ENCODE measurements around the gene ZNF783.
"Not testable (repeated sequence)": the region's sequence is repeated elsewhere in the genome, so short reads cannot be mapped to it uniquely, and the experiment has no call there.

ZNF783 gene

DNA sequence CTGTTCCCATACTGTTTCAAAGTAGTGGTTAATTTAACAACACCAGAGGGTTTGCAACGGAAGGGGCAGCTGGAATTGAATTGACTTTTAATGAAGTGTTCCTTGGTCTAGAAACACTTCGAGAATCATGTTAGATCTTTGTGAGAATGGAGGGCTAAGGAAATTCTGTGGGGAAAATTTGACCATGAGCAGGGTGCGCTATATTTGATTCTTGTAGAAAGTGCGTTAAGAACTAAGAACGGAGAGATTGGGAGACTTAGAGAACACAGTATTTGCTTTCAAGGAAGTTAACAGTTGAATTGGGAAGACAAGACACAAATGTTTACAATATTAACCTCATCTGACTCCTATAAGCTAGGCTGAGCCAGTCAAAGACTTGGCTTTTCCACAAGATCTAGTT, 21.4 kb upstream of the ZNF783 start:
- no peak for DNase-seq (ENCODE audit: low spot score)

DNA sequence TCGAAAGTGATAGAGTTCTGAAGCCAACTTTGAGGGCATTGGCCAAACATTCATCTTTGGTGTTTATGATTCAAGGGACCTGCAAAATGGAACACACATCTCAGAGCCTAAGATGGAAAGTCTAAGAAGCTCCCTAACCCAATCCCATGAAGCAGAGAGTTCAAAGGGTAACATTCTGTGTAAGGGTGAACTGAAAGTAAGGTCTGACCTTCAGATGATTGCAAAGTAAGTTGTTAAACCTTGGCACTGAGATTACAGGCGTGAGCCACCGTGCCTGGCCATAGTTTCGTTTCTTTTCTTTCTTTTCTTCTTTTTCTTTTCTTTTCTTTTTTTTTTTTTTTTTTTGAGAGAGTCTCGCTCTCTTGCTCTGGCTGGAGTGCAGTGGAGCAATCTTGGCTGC, 20.3 kb upstream of the ZNF783 start:
- no peak for DNase-seq (ENCODE audit: low spot score)

DNA sequence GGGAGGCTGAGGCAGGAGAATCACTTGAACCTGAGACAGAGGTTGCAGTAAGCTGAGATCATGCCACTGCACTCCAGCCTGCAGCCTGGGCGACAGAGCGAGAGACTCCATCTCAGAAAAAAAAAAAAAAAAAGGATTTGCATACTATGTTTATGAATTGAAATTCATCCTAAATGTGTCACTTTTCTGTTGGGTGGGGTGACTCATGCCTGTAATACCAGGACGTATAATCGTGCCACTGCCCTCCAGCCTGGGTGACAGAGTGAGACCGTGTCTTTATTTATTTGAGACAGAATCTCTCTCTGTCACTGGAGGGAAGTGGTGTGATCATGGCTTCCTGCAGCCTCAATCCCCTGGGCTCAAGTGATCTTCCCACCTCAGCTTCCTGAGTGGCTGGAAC, 16.8 kb upstream of the ZNF783 start:
- DNase-seq (ENCODE audit: low spot score), result no peak

DNA sequence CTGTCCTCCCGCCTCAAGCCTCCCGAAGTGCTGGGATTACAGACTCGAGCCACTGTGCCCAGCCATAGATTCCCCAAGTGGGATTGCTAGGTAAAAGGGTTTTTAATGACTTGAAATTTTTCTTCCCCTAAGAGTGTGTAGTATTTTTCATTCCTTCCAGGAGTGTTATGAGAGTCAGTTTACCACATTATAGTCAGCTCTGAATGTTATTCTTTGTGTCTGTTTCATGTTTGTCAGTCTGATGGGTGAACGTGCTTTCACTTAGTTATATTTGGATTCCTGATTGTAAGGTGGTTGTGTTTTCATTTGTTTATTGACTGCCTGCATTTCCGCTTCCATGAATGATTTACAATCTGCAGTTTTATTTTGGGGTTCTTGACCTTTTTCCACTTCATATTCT, 16.3 kb upstream of the ZNF783 start:
- DNase-seq (ENCODE audit: low spot score), result no peak

DNA sequence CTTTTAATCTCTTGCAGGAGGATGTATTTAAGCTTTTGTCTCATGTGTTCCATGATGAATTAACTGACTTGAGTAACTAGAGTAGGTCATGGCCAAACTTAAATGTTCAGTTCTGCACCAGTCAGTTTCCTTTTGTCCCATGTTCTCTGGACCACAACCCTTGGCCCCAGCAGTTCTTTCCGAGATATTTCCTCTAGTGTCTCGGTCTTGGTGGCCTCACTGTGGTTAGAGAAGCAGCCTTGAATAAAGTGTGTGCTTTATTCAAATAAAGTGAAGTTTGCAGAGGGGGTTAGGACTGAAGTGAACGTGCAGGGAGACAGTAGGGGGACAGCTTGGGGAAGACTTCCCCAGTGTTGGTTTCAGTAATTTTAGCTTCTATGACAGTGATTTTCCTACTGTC, 13.2 kb upstream of the ZNF783 start:
- no peak for DNase-seq (ENCODE audit: low spot score)

DNA sequence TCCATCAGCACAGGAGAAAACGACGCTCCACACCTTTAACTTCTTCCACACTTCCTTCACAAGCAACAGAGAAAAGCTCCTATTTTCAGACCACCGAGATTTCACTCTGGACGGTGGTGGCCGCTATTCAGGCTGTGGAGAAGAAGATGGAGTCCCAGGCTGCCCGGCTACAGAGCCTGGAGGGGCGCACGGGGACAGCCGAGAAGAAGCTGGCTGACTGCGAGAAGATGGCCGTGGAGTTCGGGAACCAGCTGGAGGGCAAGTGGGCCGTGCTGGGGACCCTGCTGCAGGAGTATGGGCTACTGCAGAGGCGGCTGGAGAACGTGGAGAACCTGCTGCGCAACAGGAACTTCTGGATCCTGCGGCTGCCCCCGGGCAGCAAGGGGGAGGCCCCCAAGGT, 11.8 kb upstream of the ZNF783 start:
- not testable (repeated sequence) for DNase-seq (ENCODE audit: low spot score)

DNA sequence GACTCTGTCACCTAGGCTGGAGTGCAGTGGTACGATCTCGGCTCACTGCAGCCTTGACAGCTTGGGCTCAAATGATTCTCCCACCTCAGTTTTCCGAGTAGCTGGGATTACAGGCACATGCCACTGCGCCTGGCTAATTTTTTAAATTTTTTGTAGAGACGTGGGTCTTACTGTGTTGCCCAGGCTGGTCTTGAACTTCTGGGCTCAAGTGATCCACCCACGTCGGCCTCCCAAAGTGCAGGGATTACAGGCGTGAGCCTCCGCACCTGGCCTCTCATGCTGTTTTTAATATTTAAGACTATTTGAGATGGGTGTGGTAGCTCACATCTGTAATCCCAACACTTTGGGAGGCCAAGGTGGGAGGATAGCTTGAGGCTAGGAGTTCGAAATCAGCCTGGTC, 10.5 kb upstream of the ZNF783 start:
- not testable (repeated sequence) for DNase-seq (ENCODE audit: low spot score)

DNA sequence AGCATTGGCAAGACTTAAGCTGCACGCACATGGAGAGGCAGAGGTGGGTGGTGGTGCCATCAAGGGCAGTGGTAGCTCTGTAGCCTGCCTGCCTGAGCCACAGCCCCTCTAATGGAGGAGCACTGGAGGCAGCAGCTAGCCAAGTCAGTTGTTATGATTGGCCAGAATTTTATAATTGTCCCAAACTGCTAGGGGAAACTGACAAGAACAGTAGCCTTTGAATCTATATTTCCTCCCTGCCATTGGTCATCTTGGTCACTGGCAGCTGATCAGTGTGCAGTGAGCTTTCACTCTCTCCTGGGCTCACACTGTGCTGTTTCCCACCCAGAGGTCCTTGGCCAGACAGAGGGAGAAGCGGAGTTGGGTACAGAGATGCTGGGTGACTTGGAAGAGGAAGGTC, 9.6 kb upstream of the ZNF783 start:
- DNase-seq (ENCODE audit: low spot score), result no peak

DNA sequence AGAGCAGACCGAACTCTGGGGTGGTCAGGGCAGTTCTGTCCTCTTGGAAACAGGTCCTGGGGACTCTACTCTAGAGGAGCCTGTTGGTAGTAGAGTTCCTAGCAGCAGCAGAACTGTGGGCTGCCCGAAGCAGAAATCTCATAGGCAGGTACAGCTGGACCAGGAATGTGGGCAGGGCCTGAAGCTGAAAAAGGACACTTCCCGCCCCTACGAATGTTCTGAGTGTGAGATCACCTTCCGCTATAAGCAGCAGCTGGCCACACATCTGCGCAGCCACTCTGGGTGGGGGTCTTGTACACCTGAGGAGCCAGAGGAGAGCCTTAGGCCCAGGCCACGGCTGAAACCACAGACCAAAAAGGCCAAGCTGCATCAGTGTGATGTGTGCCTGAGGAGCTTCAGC, 8.3 kb upstream of the ZNF783 start:
- DNase-seq (ENCODE audit: low spot score), result no peak

DNA sequence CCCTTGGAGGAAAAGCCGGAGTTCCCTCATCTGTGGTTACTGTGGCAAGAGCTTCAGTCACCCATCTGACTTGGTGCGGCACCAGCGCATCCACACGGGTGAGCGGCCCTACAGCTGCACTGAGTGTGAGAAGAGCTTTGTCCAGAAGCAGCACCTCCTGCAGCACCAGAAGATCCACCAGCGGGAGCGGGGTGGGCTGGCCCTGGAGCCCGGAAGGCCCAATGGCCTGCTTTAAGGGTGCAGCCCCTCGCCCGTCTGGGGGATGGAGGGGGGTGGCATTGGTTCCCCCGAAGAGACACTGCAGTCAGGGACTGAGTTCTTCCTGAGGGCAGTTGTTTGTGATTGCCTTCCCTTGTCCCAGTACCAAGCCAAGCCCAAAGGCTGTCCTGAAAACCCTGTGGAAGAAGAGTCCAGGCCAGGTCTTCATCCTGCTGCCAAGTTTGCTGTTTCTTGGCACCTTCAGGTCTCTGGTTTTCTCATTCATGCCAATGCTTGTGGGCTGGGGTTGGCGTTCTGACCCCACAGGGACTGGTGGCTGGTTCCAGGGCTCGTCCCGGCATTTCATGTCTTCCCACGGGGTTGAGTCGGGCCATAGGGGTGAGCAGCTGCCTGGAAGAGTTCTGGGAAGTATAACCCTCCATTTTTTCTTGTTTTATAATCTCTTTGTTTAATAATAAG, 7.7 kb upstream of the ZNF783 start:
- DNase-seq (ENCODE audit: low spot score), result no peak

DNA sequence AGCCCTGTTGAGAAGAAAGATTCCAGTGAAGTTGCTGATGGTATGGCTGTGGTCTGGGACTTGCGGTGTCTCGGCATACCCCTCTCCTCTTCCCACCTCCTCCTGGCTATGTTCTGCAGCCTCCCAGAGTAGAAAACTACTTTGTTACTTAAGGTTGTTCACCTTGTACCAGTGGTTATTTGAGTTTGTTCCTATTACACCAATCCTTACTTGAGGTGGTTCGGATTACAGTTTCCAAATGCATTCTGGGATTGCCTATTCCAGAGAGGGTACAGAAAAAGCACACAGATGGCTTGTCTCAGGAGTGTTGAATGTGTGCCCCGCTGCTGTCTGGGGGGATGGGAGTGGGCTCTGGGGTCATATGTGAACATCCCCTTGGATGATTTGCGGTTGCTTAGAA, 6.8 kb upstream of the ZNF783 start:
- DNase-seq (ENCODE audit: low spot score), result no peak

DNA sequence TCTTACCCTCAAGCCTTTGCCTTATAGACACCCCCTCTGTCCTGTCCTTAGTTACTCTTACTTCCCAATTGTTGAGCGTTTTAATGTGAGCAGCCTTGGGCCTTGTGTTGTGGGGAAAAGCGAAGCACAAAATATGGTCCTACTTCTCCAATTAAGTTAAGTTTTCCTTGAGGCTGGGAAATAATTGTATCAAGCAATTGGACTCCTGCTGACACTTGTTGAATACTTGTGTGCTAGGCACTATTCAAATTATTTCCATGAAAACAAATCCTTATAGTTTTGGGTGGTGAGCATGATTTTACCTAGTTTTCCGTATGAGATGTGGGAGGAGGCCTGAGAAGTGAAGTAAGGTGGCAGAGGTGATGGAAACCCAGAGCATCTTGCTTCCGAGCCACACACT, 5.4 kb upstream of the ZNF783 start:
- no peak for DNase-seq (ENCODE audit: low spot score)

DNA sequence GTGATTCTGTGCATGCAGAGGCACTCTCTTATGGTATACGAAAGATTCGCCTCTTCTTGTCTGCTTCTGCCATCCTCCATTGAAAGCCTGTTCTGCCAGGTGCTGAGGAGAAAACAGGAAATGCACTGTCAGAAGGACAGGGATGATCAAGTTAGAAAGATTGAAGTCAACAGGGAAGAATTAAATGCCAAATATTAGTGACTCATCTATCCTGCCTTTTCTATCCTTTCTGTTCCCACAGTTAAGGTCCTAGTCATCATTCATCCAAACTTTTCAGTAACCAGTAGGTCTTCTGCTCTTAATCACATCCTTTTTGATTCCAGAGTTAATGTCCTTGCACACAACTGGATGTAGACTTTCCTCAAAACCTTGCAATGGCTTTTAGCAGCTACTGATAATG, 4.8 kb upstream of the ZNF783 start:
- no peak for DNase-seq (ENCODE audit: low spot score)

DNA sequence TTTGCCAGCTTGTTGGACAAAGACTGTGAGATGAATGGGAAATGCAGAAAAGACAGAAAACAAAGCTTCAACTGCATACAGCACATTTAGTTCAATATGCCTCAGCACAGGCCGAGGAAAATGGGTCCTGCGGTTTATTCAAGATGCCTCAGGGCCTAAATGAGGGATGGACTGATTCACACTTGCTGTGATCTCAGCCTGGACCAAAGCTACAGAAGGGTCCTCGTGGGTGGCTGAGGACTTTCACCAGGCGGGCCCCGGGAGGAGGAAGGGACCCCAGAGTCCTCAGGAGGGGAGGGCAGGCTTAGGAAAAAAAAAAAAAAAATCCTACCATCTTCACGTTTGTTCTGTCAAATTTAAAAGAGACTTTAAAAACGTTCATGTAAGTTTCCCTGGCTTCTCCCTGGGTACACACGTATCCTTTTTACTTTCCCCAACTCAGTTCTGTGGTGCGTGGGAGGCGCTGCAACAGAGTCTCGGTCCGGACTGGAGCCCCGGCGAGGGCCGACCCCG, 624 bp upstream of the ZNF783 start:
- DNase-seq (ENCODE audit: low spot score), result no peak

DNA sequence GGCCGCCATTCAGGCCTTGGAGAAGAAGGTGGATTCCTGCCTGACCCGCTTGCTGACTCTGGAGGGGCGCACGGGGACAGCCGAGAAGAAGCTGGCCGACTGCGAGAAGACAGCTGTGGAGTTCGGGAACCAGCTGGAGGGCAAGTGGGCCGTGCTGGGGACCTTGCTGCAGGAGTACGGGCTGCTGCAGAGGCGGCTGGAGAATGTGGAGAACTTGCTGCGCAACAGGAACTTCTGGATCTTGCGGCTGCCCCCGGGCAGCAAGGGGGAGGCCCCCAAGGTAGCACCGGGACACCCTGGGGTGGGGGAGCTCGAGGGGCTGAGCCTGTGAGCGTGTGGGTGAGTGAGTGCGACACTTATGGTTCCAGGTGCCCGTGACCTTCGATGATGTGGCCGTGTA, 4.5 kb downstream of the ZNF783 start:
- no peak for DNase-seq (ENCODE audit: low spot score)

DNA sequence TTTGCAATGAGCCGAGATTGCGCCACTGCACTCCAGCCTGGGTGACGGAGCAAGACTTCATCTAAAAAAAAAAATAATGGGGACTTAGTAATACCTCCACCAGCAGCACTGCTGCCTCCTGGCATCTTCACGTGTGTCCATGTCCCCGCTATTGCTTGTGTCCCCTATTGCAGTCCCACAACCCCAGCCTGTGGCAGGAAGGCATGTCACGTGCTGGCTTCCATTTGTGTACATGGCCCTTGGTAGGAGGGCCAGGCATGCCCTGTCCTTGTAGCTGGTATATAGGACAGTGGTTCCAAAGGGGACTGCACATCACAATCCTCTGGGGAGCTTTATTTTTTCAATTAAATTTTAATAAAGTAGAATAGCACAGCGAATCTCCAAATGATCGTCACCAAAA, 5.7 kb downstream of the ZNF783 start:
- no peak for DNase-seq (ENCODE audit: low spot score)

DNA sequence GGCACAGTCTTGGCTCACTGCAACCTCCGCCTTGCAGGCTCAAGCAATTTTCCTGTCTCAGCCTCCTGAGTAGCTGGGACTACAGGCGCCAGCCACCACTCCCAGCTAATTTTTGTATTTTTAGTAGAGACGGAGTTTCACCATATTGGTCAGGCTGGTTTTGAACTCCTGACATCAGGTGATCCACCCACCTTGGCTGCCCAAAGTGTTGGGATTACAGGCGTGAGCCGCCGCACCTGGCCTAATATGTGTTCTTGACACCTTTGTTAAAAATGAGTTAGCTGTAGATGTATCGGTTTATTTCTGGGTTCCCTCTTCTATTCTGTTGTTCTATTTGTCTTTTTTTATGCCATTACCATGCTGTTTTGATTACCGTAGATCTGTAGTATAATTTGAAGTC, 12.4 kb downstream of the ZNF783 start:
- DNase-seq (ENCODE audit: low spot score), result not testable (repeated sequence)

DNA sequence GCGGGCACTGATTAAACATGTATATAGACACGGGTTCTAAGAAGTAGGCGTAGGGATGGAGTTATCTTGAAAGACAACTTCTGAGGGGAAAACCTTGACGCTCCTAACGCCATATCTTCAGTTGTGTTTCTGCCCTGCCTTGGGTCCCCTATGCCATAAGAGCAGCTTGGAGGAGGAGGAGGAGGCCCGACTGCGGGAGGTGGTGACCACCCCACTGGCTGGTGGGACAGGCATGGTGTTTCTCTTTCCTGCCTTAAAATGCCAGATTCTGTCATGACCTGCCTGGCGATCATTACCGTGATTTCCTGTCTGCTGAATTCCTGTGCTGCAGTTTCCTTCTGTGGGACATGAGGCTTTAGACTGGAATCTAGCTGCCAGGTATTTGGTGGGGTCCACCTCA, 15.9 kb downstream of the ZNF783 start:
- DNase-seq (ENCODE audit: low spot score), result no peak

DNA sequence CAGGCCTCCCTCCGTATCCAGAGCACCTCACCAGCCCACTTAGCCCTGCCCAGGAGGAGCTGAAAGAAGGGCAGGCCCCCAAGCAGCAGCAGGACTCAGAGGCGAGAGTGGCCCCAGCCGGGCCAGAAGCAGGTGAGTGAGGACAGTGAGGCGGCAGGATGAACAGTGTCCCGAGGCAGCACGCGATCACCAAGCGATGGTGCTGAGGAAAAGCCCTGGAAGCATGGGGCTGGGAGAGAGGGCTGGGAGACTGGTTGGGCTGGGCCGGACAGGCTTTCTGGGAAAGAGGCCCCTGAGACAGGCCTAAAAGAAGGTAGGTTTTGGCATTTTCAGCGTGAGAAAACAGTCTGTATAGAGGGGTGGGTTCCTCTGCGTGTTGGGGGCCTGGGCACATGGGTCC, 16.4 kb downstream of the ZNF783 start:
- DNase-seq (ENCODE audit: low spot score), result no peak

DNA sequence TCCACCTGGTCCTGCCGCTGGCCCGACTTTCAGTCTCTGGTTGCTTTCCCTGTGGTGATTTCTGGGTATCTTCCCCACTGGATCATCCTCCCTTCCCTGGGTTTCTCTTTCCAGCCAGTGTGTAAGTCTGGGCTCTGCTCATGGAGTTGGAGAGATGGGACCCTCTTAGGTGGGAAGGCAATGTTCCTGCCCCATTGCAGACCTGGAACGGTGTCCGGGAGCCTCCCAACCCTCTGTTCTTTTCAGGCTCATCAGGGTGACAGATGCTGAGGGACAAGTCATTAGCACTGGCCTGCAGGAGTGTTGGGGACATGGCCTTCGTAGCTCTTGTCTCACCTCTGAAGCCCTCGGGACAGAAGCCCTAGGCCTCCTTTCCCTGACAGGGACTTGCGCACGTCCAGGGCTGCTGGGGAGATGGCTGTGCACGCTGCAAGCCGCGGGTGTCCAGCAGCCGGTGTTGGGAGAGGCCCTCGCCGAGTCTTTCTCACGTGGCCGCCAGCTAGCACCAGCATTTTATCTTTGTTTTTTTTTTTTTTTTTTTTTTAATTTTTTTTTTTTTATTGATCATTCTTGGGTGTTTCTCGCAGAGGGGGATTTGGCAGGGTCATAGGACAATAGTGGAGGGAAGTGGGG, 17.2 kb downstream of the ZNF783 start:
- no peak for DNase-seq (ENCODE audit: low spot score)

DNA sequence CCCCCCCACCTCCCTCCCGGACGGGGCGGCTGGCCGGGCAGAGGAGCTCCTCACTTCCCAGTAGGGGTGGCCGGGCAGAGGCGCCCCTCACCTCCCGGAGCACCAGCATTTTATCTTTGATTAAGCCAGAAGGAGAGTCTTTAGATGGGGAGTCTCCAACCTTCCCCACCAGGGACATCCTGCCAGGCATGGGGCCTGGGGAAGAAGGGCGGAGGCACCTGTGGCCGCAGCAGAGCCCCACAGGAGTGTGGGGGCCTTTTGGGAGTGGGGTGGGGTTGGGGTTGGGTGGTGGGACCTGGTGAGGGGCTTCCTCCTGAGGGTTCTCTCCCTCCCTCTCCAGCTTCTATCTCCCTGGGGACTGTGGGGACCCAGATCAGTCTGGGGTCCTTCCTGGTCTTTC, 18.2 kb downstream of the ZNF783 start:
- no peak for DNase-seq (ENCODE audit: low spot score)

DNA sequence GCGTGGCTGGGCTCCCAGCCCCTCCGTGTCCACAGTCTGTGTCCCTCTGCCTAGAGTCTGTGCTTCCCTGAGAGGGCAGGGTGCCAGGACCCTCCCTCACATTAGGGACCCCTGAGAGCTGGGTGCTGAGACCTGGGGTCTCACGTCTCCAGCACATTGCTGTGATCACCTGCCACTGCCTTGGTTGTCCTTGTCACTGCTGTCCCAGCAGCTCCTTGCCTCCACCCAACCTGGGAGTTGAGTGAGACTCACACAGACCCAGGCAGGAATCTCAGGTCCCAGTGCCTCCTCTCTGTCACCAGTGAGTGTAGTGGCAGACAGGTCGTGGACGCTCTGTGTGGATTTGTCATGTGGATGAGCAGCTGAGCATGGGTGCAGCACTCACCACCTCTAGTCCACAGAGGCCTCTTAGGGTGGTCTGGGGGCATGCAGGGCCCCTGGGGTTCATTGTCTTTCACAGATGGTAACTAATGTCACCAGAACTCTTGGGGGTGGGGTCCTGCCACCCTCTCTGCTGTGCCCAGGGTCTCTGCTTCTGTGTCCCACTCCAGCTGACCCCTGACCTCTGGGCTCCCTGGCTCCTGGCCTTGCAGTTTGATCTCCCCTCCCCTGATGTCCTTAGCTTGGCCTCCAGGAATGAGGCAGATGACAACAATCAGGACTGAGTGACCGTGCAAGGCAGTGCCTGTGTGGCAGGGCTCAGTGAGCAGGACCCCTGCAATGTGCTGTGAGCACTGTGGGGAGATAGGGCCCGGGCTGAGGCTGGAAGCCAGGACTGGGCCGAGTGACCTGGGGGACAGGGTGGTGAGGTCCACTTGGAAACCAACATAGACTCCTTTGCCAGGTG, 18.9 kb downstream of the ZNF783 start:
- no peak for DNase-seq (ENCODE audit: low spot score)

Data from hematopoietic multipotent progenitor cell treated with erythropoietin and hydrocortisone succinate and interleukin-3 and kit ligand, for 15 days (in vitro differentiated cells).